GM13977 (cell line): ENCODE results near the gene TCF19.

Source experiments
- DNase-seq: peaks from one replicate; pipeline ENCODE4 v3.0.0; 2012; ENCODE audit warnings: low spot score
- CTCF ChIP-seq: IDR thresholded peaks from 2 replicates; pipeline ENCODE4 v1.5.1; 2012; ENCODE audit warnings: mild to moderate bottlenecking, control low read depth; ENCODE audit not compliant: insufficient read depth; ENCODE audit errors: extremely low read depth, missing control alignments
- in situ Hi-C: fragments of 300-500 bp; cut with MboI; formaldehyde crosslinking; loops from one replicate; pipeline ENCODE4 v1.12.0; 2022; ENCODE audit warnings: low sequenced_read_pairs, low pct_unique_long_range_greater_than_20kb, mixed read lengths, inconsistent platforms; ENCODE audit not compliant: unreplicated experiment

TCF19 gene

DNA sequence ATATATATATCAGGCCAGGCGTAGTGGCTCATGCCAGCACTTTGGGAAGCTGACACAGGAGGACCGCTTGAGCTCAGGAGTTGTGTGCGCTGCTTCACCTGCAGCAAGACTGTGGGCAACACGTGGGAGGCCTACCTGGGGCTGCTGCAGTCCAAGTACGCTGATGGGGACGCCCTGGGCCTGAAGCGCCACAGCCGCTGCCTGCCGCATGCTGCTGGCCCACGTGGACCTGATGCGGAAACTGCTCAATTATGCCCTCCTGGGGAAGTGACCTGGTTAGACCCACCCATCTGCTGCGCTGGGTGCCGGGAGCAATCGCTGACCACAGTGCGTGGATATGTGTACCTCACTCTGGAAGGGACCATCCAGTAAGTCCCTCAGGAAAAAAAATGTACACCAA, 17.7 kb upstream of the TCF19 start:
- no peak for DNase-seq
- TF ChIP-seq CTCF = no peak
- in situ Hi-C loops = no loop called here

DNA sequence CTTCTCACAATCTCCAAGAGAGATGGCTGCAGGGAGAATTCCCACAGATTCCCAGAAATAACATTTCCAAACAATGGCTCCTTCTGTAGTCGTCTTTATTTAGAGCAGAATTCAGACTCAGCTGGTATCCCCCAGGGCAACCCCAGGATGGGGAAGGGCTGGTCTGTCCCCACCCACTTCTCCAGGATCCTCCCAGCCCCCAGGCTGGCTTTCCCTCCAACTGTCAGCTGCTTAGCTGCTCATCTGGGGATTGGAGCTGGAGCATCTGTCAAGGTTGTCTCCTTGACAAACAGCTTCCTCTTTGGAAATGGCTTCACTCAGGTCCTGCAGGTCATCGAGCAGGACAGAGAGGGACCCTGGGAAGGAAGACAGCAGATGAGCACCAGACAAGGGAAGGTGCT, 16.0 kb upstream of the TCF19 start:
- in situ Hi-C loops = no loop called here
- no peak for DNase-seq
- no peak for TF ChIP-seq CTCF

GRCh38 chr6:31143148-31143547, 15.2 kb upstream of the TCF19 start:
- no peak for TF ChIP-seq CTCF
- DNase-seq = no peak
- in situ Hi-C loops = no loop called here

DNA sequence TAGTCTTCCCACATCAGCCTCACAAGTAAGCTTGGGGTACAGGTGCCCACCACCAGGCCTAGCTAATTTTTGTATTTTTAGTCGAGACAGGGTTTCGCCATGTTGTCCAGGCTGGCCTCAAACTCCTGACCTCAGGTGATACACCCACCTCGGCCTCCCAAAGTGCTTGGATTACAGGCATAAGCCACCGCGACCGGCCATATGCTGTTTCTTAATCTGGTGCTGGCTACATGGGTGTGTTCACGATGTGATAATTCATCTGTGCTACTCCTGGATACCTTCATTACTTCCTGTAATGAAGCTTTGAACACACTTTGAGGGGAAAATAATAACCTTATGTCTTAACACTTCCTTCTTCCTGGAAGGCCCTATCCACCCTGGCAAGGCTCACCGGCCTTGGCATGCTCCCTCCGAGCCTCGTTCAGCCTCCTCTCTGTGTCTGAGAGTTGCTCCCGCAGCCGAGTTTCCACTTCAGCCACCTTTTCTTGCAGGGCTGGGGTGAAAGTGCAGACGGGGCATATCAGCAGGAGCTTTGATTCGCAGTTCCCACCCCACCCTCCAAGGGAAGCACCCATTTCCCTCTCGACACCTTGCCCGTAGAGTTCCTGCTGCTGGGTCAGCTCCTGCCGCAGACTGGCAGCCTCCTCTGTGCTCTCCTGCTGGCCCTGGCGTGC, 14.0 kb upstream of the TCF19 start:
- no peak for DNase-seq
- no peak for TF ChIP-seq CTCF
- in situ Hi-C loops = no loop called here

DNA sequence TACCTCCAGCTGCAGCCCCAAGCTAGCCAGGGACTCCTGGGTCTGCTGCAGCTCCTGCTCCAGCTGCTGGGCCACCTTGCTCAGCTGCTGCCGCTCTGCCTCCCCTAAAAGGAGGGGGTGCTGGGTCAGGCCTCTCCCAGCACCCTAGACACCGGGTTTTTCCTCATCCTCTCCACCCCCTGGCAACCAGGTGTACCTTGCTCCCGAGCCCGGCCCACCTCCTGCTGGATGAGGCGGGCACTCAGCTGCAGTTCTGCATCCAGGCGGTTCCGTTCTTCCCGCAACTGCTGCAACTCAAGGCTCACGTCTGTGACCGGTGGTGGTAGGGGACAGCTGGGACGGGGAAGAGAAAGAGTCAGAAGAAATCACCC, 13.4 kb upstream of the TCF19 start:
- in situ Hi-C loops = no loop called here
- no peak for TF ChIP-seq CTCF
- no peak for DNase-seq

DNA sequence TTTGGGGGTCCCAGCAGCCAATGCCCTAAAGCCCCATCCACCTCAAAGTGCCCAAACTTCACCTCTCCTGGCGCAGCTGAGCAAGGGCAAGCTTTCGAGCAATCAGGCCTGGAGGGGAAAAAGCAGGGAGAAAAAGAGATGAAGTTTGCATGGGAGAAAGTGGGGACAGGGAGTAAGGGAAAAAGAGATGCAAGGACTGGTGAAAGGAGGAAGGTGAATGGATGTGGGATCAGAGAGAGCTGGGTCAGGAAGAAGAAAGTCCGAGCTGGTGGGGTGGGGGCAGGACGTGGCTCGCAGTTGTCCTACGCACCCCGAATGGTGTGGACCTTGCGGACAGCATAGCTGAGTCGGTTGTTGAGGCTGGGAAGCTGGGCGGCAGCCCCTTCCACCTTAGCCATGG, 13.0 kb upstream of the TCF19 start:
- in situ Hi-C loops = no loop called here
- no peak for DNase-seq
- no peak for TF ChIP-seq CTCF
